Stimulated activated CD4-positive, alpha-beta T cell treated with anti-CD3 and anti-CD28 coated beads, Interleukin-2, amount 100 ng/mL, for 24 hours (primary cell): ENCODE data around the gene EFTUD2.
A peak's percentile ranks its signal among the peaks of the same experiment; 100 is the strongest.
"Not testable (repeated sequence)": the region's sequence is repeated elsewhere in the genome, so short reads cannot be mapped to it uniquely, and the experiment has no call there.

Source experiments
- DNase-seq, 2 donors: peaks; one replicate each; pipeline ENCODE4 v3.0.0-alpha.2; 2020

EFTUD2 gene

DNA sequence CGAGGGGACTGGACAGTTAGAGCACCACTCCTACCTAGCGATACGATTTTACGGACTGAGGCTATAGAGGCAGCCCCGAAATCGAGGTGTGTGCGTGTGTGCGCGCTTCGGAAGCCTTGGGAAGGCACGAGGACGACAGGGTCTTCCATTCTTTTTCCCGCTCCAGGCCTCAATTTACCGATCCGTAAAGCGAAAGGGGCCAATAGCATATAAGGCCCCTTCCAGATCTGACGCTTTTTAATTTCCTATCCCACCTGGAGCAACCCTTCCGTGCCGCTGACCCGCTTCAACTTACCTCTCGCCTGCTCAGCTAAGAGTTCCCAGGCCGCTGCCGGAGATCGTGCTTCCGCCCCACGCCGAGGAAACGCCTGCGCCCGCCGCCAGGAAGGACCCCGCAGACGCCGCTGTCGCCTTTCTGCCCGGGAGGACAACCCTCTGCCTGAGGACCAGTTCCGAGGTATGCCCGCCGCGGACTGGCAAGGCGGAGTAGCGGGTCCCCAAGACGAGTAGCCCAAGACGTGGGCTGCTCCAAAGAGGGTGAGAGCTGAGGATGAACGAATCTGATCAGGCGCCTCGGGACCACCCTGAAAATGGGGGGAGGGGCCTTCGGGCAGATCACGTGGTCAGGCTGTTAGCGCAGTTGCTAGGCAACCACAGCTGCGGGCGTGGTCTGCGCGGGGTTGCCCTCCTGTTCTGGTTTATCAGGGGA, at the start of gene EFTUD2:
Gene EFTUD2 (minus strand): TSS at position 372 of the 709 bp plus-strand sequence. CDS start 4,924 bp downstream, outside the sequence.
- DNase-seq = peak; percentile 93

DNA sequence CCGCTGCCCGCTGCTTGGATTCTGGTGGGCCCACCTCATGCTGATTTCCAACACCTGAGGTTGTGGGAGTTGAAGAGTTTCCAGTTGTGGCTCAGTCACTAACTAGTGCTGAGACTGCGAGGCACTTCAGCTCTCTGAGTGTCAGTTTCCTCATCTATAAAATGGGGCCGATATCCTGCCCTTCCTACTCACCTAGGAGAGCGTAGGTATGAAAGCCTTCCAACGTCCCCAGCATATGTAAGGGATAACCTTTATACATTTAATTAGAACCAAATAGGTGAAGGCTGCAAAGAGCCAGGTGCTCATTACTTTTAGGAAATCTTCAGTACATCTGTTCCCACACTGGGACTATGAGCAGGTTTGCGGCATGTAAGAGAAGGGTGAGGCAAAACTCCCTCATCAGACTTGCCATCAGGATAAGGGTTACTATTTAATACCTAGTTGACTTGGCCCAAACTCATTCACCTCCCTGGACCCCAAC, 49.1 kb upstream of the EFTUD2 start:
- no peak for DNase-seq

DNA sequence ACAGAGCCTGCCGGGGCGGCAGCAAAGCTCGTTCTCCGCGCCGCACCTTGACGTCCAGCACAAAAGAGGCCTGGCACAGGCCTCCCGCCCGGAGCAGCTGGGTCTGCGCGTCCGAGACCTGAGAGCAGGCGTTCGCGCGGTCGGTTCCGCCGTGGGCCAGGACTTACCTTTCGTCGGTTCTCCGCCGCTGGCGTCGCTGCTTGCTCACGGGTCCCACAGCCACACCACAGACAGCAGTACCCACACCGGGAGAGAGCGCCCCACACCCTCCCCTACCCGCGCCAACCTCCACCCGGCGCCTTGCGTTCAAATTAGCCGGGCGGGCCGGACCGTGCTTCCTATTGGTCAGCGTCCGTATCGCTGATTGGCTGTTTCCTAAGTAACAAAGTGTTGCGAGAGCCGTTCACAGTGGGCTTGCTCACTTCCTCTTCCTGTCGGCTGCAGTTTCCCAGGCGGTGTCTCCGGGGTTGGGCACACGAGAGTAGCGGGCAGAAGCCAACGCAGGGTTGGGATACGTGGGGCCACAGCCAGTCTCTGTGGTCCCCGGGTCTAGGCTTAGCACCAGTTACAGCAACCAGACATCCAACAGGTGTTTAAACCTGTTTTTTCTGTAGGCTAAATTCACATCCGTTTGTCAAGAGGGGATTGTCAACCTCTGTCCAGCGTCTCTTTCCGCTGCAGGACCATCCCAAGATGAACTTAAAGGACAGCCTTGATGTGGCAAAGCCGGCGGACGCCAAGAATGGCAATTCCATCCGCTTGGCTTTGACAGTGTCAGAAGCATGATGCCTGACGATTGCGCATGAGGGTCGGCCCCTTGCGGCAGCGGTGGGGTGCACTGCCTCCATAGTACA, 48.4 kb upstream of the EFTUD2 start, which contains the start of gene KIF18B:
Gene KIF18B (minus strand): TSS at position 313 of the 854 bp plus-strand sequence. CDS start 11,429 bp downstream, outside the sequence.
- DNase-seq = peak; percentile 87 to 93

DNA sequence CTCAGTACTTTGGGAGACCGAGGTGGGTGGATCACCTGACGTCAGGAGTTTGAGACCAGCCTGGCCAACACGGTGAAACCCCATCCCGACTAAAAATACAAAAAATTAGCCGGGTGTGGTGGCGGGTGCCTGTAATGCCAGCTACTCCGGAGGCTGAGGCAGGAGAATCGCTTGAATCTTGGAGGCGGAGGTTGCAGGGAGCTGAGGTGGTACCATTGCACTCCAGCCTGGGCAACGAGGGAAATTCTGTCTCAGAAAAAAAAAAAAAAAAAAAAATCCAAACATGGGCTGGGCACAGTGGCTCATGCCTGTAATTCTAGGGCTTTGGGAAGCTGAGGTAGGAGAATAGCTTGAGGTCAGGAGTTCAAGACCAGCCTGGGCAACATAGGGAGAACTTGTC, 46.4 kb upstream of the EFTUD2 start:
- DNase-seq = not testable (repeated sequence)

DNA sequence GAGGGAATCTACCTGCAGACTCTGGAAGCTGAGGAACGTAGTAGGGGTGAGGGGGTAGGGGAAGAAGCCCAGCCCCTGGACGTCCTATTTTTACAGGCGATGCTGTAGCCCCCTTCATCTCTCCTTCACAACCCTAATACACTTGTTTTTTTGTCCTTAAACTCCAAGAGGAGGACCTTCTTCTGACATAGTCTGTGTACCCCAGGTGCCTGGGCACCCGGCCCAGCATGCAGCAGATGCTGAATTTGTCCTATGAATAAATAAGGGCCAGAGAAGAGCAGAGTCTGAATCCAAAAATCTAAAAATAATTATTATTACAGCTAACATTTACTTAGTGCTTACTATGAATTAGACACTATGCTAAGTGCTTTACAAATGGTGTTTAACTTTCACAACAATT, 43.2 kb upstream of the EFTUD2 start:
- no peak for DNase-seq

DNA sequence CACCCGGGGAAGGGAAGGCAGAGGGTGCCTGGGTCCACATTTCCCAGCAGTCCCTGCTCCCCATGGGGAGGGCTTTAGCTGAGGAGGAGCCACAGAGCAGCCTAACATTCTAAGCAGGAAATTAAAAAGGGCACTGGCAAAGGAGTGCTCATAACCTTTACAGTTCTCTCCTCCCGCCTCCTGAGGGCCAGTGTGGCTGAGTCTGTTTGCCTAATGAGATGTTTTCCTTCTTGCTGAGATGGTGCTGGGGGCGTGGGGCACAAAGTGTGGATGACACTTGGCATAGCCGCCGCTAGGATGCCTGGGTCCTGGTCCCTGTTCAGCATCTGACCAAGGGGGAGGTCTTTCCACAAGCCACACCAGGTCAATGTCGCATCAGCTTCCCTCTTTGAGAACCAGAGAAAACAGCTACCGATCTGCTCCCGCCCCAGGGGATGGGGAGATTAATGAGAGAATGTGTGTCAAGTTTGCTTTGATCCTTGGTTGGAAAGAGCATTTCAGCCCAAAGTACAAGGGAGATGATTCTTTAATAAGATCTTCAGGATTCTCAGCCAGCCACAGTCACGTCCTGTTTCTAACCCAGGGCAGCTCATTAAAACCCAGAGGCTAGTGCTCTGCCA, 42.6 kb upstream of the EFTUD2 start:
- DNase-seq = no peak

DNA sequence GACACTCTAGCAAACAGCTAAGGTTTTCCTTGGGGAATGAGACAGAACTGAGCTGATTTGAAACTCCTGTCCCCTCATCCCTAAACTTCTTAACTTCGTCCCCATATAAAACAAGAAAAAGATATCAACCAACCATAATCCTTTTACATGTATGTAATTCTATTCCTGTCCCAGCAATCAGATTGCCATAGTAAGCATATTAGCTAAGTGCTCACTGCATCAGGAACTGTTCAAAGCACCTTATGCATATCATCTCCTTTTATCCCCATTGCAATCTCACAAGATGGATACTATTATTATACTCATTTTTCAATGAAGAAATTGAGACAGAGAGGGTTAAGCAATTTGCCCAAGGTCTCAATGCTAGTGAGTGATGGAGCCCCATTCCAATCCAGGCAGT, 41.5 kb upstream of the EFTUD2 start:
- no peak for DNase-seq

DNA sequence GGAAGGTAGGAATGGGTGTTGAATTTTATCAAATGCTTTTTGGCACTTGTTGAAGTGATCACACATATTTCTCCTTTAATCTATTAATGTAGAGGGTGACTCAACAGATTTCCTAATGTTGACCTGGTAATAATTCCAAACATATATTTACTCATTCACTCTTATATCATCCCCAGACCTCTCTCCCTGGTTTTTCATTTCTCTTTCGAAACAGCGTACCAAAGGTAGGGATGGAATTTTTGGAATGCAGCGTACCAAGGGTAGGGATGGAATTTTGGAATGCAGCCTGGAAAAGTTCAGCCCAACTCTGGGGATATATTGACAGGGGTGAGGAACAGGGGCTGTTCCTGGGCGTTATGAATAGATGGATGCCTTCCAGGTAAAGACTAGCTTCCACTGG, 41.1 kb upstream of the EFTUD2 start:
- DNase-seq = no peak

DNA sequence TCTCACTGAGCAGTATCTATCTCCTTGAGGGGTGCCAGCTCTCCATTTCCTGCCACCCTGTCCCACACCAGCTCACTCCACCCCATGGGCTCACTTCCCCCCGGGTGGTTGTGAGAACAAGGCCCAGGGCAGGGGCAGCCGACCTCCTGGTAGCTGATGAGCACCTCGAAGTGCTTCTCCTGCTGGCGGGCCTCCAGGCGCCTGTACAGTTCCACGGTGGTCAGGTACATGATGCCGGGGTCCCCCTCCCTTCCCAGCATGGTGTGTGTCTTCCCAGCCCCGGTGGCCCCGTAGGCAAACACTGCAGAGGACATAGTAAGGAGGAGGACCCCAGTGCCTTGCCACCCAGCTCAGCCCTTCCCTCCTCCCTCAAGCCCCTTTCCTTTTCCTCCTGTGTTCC, 35.9 kb upstream of the EFTUD2 start:
- no peak for DNase-seq

DNA sequence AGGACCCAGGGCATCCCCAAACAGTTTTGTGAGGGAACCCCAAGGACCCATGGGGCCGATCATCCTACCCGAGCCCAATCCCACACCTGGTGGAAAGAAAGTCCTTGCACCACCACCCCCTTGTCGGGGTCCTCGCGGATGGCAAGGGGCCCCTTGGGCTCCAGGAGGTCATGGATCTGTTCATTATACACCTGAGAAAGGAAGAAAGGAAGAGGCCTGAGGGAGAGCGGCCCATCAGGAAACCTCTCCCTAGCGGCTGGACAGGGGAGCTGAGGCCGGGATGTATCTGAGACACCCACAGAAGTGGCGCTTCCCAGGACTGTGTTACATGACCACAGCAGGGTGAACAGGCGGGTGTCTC, 35.5 kb upstream of the EFTUD2 start:
- no peak for DNase-seq

DNA sequence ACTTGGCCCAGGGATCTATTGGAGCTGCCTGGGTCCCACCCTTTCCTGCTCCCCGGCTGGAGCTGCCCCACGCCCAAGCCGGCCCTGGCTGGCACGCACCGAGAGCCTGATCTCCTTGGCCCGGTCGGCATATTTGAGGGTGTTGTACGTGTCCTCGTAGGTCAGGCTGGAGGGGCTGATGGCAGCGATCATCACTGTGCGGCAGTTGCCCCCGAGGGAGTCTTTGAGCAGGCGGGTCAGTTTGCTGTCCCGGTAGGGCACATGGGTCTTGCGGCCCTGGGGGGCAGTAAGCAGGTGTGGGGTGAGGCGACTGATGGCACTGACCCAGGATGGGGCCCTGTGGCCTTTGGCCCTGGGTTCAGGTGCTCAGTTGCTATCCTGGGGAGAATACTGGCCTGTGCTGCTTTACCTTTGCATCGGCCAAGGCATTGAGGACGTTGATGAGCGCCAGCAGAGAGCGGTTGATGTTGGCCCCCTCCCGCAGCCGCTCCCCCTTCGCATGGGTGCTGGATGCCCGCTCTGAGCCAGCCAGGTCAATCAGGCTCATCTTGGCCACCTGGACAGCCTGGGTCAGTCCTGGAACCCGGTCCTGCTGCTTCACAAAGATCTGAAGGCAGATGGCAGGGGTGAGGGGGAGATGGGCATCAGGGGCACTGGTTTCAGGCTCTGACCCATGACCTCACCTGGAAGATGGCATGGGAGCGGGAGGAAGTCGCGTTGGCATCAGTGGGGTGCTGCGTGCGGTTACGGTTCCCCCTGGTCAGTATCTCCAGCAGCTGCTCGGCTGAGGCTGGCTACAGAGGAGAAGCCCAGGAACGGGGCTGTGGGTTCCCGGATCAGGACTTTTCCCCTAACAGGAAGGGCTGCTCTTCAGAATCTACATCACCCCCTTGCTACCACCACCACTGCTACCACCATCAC, 34.8 kb upstream of the EFTUD2 start:
- DNase-seq = no peak

DNA sequence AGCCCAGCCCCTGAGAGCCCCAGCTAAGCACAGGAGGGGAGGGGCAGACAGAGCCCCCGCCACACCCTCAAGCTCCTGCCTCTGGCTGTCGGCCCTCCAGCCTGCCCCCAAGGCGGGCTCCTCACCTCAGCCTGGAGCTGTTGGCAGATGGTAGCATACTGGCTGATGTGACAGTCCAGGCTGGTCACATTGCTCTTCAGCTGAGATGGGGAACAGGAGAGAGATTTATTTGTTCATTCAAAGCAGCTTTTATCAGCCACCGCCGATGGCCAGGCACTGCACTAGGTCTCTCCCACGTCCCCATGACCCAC, 33.5 kb upstream of the EFTUD2 start:
- no peak for DNase-seq

DNA sequence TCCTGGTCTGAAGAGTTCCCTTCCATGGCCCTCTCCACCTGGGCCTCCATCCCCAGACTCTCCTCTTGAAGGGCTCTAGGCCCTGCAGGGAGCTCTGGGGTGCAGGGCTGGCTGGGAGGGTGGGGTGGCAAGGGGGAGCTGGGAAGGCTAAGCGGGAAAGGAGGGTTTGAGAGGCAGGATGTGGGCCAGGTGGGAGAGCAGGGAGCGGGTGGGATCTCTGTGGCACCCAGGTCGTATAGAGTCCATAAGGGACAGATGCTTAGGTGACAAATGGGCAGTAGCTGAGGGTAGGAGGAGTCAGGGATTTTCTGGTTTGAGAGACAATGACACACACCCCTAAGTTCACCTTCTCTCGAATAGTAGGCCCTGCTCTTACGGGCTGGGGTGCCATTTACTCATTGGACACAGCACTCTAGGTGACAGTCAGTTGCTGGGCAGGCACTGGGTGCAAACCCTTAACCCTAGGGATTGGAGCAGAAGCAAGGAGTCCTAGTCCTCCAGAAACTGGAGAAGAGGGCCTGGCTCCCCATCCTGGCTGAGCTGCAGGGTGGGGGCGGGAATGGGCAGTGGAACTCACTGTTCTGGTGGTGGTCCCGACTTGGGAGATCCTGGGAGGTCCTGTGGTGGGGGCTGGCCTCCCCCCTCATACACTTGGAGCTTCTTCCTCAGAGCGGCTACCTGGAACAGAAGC, 33.0 kb upstream of the EFTUD2 start:
- no peak for DNase-seq

DNA sequence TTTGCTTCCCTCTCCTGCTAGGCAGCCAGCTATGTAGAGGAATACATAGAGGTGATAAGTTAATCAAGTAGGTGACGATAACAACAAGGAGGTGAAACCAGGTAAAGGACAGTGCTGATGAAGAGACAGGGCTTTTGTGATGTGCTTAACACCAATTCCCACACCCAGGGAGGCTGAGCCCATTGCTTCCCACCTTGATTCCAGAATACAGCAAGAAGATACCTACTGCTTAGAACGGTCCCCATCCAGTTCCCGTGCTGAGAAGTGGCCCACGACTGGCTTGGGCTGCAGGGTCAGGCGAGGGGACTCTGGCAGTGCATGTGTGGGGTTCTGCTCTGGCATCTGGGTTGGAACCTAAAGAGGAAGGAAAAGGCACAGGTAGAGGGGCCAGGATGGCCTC, 32.1 kb upstream of the EFTUD2 start:
- no peak for DNase-seq

DNA sequence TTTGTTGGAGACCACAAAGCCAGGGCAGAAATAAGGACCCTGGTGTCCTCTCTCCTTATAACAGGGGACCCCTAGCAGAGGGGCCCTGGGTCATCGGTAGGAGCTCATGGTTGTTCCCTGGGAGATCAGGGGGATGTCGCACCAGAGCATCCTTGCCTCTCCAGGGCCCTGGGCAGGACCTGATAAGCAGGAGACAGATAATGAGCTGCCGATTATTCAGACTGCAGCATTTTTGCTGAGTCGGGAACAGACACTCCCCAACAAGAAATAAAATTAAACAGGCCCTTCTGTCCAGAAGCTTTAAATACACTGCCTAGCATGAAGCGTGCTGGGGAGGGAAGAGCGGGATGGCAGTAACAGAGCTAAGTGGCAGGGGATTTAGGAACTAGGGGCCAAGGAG, 31.4 kb upstream of the EFTUD2 start:
- no peak for DNase-seq

DNA sequence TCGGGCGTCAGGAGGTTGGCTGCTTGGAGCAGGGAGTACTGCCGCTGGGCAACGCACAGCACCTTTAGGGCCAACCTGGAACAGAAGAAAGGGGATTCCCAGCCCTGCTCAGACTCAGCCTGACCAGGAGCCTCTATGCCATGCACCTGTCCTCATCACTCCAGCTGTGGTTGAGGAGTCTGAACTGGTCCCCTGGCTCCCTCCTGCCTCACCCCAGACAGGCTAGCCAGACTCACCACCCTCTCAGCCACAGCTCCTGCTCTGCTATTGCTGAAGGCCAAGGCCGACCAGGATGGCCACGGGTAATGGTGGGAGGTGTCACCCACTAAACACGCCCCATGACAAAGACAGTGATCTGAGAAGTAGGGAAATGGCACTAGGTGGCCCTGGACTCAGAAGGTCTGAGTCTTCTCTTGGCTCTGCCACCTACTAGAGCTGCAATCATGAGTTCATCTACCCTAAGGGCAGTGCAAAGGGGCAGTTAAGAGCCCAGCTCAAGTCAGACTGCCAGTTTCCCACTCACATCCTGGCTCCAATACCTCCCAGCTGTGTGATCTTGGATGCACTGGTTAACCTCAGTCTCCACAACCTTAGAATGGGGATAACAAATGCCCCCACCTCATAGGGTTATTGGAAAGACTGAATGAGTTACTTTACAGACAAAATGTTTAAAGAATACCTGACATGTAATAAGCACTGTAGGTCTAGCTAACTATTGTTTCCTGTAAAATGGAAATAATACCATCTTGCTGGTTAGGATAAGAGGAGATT, 29.9 kb upstream of the EFTUD2 start:
- DNase-seq = no peak

DNA sequence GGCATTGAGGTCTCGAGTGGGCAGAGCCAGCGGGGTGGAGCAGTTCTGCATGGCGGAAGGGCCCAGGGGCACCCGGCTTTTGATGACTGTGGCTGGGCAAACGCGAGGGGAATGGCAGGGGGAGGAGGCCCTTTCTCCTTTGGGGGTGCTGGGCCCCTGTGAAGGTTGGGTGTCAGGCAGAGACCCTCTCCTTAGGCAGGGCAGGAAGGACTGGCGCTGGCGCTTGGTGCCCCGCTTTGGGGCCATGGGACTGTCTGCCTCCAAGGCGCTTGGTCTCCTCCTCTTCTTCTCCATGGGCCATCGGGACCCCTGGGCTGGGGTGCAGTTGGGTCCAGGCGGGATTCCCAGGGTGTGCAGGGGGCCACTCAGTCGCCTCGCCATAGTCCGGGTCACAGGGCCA, 28.9 kb upstream of the EFTUD2 start:
- DNase-seq = no peak

DNA sequence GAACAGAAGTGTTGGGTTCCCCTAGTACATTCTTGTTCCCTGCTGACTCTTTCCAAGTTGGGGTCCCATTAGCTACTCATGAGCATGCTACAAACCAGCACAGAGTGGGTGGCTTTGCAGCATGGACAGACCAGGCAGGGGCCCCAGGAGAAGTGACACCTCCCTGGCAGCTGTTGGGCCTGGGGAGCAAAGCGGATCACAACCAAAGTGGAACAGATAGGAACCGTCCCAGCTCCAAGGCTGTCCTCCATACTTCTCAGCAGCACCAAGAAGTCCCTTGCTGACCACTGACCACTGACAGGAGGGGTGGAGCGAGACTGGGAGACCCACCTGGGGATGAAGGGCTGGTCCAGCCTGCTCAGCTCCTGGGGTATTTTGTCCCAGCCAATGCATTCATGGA, 28.5 kb upstream of the EFTUD2 start:
- no peak for DNase-seq

DNA sequence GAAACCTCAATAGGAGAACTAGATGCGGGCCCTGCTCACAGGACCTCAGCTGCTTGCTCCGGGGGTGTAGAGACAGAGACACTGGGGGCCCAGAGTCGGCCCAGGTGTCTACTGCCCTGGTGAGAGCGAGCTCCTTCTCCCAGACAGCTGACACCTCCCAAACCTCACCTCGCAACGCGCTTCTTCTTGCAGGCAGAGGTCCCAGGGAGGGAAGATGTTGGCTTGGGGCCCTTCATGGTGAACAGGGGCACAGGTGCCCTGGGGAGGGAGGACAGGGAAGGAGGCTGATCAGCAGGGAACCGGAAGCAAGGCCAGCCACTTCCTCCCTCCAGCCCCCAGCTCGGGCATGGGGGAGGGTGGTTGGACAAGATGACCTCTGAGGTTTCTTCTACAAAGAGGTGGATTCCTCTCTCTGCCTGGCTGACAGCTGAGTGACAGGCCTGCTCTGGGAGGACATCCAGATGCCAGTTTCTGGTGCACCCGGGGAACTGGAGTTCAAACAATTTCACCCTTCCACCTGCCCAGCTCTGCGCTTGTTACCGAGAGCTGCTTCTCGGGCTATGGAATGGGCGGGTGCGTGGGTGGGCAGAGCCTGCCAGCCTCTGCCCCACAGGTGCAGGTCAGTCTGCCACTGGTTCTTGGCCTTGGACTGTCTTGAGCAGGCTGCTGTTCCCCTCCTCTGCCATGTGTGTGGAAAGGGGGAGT, 27.7 kb upstream of the EFTUD2 start:
- DNase-seq = no peak
